Glutamatergic neuron (in vitro differentiated cells): ENCODE data around the gene PRH2. TPM values are rescaled to one million over a fixed set of nuclear protein-coding genes. Genes with fewer than 3 reads are reported as not detected.

Experiments
- DNase-seq: peaks from one replicate; pipeline ENCODE4 v3.0.0; 2022
- H3K27ac Mint-ChIP-seq: one replicate; pipeline ENCODE4 v1.8.0; 2020; ENCODE audit warnings: mild to moderate bottlenecking, mixed read lengths, inconsistent platforms; ENCODE audit not compliant: unreplicated experiment
- H3K27me3 Mint-ChIP-seq: one replicate; pipeline ENCODE4 v1.8.0; 2020; ENCODE audit warnings: mild to moderate bottlenecking, moderate library complexity, mixed read lengths, inconsistent platforms; ENCODE audit not compliant: unreplicated experiment
- H3K36me3 Mint-ChIP-seq: one replicate; pipeline ENCODE4 v1.8.0; 2020; ENCODE audit warnings: mild to moderate bottlenecking, mixed read lengths, inconsistent platforms; ENCODE audit not compliant: unreplicated experiment
- H3K4me1 Mint-ChIP-seq: one replicate; pipeline ENCODE4 v1.8.0; 2020; ENCODE audit warnings: mild to moderate bottlenecking, low read depth, mixed read lengths, inconsistent platforms; ENCODE audit not compliant: unreplicated experiment
- H3K4me3 Mint-ChIP-seq: one replicate; pipeline ENCODE4 v1.8.0; 2020; ENCODE audit warnings: mild to moderate bottlenecking, mixed read lengths, inconsistent platforms; ENCODE audit not compliant: unreplicated experiment
- H3K9me3 Mint-ChIP-seq: one replicate; pipeline ENCODE4 v1.8.0; 2020; ENCODE audit warnings: mild to moderate bottlenecking, moderate library complexity, mixed read lengths, inconsistent platforms; ENCODE audit not compliant: unreplicated experiment
- total RNA-seq: library from RNA; stranded (reverse); fragmentation: NEBNext Ultra II Directional; extraction: Animal tissue kit (Norgen Biotek cat#: 25700); gene quantifications from one replicate; pipeline ENCODE4 v1.2.1, GENCODE V29; 2021; ENCODE audit not compliant: unreplicated experiment
- TF ChIP-seq, protein P1 (sequence below): fragments of 200-600 bp; sonication (generic); IDR thresholded peaks from one replicate; pipeline ENCODE4 v1.5.0; 2021; ENCODE audit not compliant: partially characterized antibody, unreplicated experiment

The PRH2 gene
- total RNA-seq, 1 donor from 2014 or later: not detected

DNA sequence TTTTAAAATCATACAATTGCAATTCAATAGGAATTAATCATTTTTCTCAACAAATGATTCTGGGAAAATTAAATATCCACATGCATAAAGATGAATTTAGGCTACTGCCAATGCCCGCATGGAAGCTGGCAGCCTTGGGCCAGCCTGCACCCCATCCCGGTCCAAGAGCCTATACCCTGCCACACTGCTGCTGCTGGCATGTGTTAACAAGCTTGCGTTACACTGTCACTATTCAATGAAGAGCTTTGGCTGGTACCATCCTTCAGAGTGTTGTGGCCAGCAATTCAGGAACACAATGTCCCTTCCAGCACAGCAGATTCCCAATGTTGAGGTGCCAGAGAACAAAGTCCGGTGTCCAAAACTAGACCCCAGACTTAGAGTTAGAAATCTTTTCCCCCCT is 23.6 kb downstream of the PRH2 start:
- Mint-ChIP-seq H3K9me3 (peaks cover 2% of the 10 kb centered on the region), H3K4me3 (no peak overlapping the region), H3K36me3 (peaks cover 11% of the 10 kb centered on the region), H3K27ac (no peak overlapping the region), H3K4me1 (no peaks in the 10 kb centered on the region), H3K27me3 (no peaks in the 10 kb centered on the region)
- TF ChIP-seq, protein P1, sequence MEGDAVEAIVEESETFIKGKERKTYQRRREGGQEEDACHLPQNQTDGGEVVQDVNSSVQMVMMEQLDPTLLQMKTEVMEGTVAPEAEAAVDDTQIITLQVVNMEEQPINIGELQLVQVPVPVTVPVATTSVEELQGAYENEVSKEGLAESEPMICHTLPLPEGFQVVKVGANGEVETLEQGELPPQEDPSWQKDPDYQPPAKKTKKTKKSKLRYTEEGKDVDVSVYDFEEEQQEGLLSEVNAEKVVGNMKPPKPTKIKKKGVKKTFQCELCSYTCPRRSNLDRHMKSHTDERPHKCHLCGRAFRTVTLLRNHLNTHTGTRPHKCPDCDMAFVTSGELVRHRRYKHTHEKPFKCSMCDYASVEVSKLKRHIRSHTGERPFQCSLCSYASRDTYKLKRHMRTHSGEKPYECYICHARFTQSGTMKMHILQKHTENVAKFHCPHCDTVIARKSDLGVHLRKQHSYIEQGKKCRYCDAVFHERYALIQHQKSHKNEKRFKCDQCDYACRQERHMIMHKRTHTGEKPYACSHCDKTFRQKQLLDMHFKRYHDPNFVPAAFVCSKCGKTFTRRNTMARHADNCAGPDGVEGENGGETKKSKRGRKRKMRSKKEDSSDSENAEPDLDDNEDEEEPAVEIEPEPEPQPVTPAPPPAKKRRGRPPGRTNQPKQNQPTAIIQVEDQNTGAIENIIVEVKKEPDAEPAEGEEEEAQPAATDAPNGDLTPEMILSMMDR: no peak
- DNase-seq: no peak

DNA sequence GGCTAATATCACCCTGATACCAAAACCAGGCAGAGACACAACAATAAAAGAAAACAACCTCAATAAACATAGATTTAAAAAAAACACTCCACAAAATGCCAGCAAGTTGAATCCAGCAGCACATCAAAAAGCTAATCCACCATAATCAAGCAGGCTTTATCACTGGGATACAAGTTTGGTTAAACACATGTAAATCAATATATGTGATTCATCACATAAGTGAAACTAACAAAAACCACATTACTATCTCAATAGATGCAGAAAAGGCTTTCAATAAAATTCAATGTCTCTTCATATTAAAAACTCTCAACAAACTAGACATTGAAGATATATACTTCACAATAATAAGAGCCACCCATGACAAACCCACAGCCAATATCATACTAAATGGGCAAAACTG is 27.0 kb downstream of the PRH2 start:
- Mint-ChIP-seq H3K27me3 (no peaks in the 10 kb centered on the region), H3K4me3 (no peak overlapping the region), H3K36me3 (peaks cover 10% of the 10 kb centered on the region), H3K27ac (no peak overlapping the region), H3K9me3 (peaks cover 2% of the 10 kb centered on the region), H3K4me1 (no peaks in the 10 kb centered on the region)
- no peak for DNase-seq
- TF ChIP-seq, protein P1: no peak

DNA sequence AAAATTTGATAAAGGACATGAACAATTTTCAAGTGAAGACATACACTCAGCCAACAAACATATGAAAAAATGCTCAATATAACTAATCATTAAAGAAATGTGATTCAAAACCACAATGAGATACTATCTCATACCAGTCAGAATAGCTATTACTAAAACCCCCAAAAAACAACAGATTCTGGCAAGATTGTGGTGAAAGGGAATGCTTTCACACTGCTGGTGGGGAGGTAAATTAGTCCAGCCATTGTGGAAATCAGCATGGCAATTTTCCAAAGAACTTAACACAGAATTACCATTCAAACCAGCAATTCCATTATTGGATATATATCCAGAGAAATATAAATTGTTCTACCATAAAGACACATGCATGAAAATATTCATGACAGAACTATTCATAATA is 28.7 kb downstream of the PRH2 start:
- Mint-ChIP-seq H3K9me3 (peaks cover 2% of the 10 kb centered on the region), H3K27me3 (peaks cover 2% of the 10 kb centered on the region), H3K36me3 (peaks cover 10% of the 10 kb centered on the region), H3K27ac (no peak overlapping the region), H3K4me1 (no peaks in the 10 kb centered on the region), H3K4me3 (no peak overlapping the region)
- no peak for DNase-seq
- TF ChIP-seq, protein P1: no peak

DNA sequence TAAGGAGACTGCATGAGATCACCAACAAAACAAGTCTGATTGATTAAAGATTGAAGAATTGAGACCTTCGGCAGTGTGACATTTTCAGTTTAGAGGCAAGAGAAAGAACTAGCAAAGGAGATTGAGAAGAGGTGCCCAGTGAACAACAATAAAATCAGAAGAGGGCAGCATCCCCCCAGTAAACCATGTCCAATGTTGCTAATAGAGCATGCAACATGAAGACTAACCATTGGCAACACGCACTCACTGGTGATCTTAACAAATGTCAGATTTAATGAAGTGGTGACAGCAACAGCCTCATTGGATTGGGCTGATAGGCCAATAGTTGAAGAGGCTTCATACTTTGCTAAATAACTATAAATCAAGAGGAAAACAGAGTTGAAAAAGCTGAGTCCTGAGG is 30.8 kb downstream of the PRH2 start:
- H3K4me1 Mint-ChIP-seq: no peaks in the 10 kb centered on the region

DNA sequence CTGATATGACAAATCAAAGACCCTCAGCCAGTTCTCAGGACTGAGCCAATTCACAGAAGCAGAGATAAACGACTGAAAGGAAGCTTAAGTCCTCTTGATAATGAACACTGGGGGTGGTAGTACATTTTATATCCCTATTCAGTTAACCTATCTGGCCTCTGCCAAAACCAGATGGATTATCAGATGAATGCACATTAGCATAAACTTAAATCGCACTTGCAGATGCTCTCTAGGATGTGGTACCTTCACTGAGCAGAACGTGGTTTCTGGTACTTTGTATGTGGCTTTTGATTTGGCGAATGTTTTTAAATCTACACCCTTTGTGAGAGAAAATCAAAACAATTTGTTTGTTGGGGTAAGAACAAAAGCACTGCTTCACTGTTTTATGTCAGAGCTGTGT is 31.2 kb downstream of the PRH2 start:
- H3K4me1 Mint-ChIP-seq: no peaks in the 10 kb centered on the region
- H3K36me3 Mint-ChIP-seq: peaks cover 3% of the 10 kb centered on the region
- peaks cover 2% of the 10 kb centered on the region for H3K9me3 Mint-ChIP-seq
- no peak for DNase-seq
- H3K4me3 Mint-ChIP-seq: no peak overlapping the region
- no peak overlapping the region for H3K27ac Mint-ChIP-seq
- TF ChIP-seq, protein P1: no peak
- peaks cover 2% of the 10 kb centered on the region for H3K27me3 Mint-ChIP-seq

More for the DNA sequence above, 30.8 kb downstream of the PRH2 start:
- no peak overlapping the region for H3K27ac Mint-ChIP-seq
- H3K4me3 Mint-ChIP-seq: no peak overlapping the region
- DNase-seq: no peak
- TF ChIP-seq, protein P1: no peak
- H3K36me3 Mint-ChIP-seq: peaks cover 7% of the 10 kb centered on the region
- H3K27me3 Mint-ChIP-seq: peaks cover 2% of the 10 kb centered on the region
- peaks cover 2% of the 10 kb centered on the region for H3K9me3 Mint-ChIP-seq
